Nephron (organoid): ENCODE results near the gene TTLL10.

Source experiments
- H3K27ac Mint-ChIP-seq, 3 experiments: 2 replicates each; pipeline ENCODE4 v1.8.0; 2020; ENCODE audit warnings: mixed read lengths in 3 of 3, mild to moderate bottlenecking in 2 of 3, moderate library complexity in 1 of 3
- H3K27me3 Mint-ChIP-seq: 2 replicates; pipeline ENCODE4 v1.8.0; 2021; ENCODE audit warnings: low read depth, mild to moderate bottlenecking, moderate library complexity, mixed read lengths
- H3K36me3 Mint-ChIP-seq: 2 replicates; pipeline ENCODE4 v1.8.0; 2020; ENCODE audit warnings: low read depth, mixed read lengths
- H3K4me1 Mint-ChIP-seq: 2 replicates; pipeline ENCODE4 v1.8.0; 2020; ENCODE audit warnings: mixed read lengths
- H3K4me3 Mint-ChIP-seq, 3 experiments: 2 replicates each; pipeline ENCODE4 v1.8.0; 2020; ENCODE audit warnings: mild to moderate bottlenecking in 3 of 3, mixed read lengths in 3 of 3, moderate library complexity in 2 of 3
- H3K9me3 Mint-ChIP-seq: 2 replicates; pipeline ENCODE4 v1.8.0; 2020; ENCODE audit warnings: mixed read lengths
- CTCF ChIP-seq, 3 experiments: fragments of 200-600 bp; sonication (generic); IDR thresholded peaks; one replicate each; pipeline ENCODE4 v1.5.0; 2021; ENCODE audit warnings: antibody characterized with exemption in 3 of 3; ENCODE audit not compliant: unreplicated experiment in 3 of 3

Gene TTLL10

GRCh38 chr1:1208713-1209433, 35.2 kb downstream of the TTLL10 start:
- Mint-ChIP-seq H3K4me3 (no peak overlapping the region), H3K27ac (no peak overlapping the region), H3K36me3 (no peaks in the 10 kb centered on the region), H3K9me3 (no peaks in the 10 kb centered on the region), H3K27me3 (peaks cover 14% of the 10 kb centered on the region), H3K4me1 (peaks cover 9% of the 10 kb centered on the region)
- TF ChIP-seq CTCF (IDR thresholded peaks at IDR 0.05; ENCODE audit: unreplicated experiment in 3 of 3) = no peak

- Mint-ChIP-seq H3K4me1 (peaks cover 9% of the 10 kb centered on the region), H3K36me3 (no peaks in the 10 kb centered on the region), H3K27me3 (peaks cover 14% of the 10 kb centered on the region), H3K4me3 (no peak overlapping the region), H3K27ac (no peak overlapping the region), H3K9me3 (no peaks in the 10 kb centered on the region)
- TF ChIP-seq CTCF (IDR thresholded peaks at IDR 0.05; ENCODE audit: unreplicated experiment in 3 of 3) = no peak
Measured at GRCh38 chr1:1210726-1211540, 37.3 kb downstream of the TTLL10 start.

- H3K9me3 Mint-ChIP-seq = no peaks in the 10 kb centered on the region
- no peak overlapping the region for H3K4me3 Mint-ChIP-seq
- H3K27ac Mint-ChIP-seq = no peak overlapping the region
- H3K36me3 Mint-ChIP-seq = peaks cover 4% of the 10 kb centered on the region
- TF ChIP-seq CTCF (IDR thresholded peaks at IDR 0.05; ENCODE audit: unreplicated experiment in 3 of 3) = no peak
- H3K27me3 Mint-ChIP-seq = peaks cover 9% of the 10 kb centered on the region
- peaks cover 9% of the 10 kb centered on the region for H3K4me1 Mint-ChIP-seq
Measured at GRCh38 chr1:1211541-1212441, 38.1 kb downstream of the TTLL10 start.

GRCh38 chr1:1212780-1213344, 39.2 kb downstream of the TTLL10 start:
- no peak for TF ChIP-seq CTCF (IDR thresholded peaks at IDR 0.05; ENCODE audit: unreplicated experiment in 3 of 3)
- Mint-ChIP-seq H3K4me3 (no peak overlapping the region), H3K9me3 (no peaks in the 10 kb centered on the region), H3K4me1 (peaks cover 7% of the 10 kb centered on the region), H3K27me3 (peaks cover 6% of the 10 kb centered on the region), H3K36me3 (peaks cover 5% of the 10 kb centered on the region), H3K27ac (no peak overlapping the region)

- Mint-ChIP-seq H3K27ac (no peak within 1 kb of the TSS), H3K36me3 (peaks cover 11% of the 10 kb centered on the region), H3K9me3 (no peaks in the 10 kb centered on the region), H3K4me1 (no peaks in the 10 kb centered on the region), H3K4me3 (no peak within 1 kb of the TSS), H3K27me3 (peaks cover 3% of the 10 kb centered on the region)
- no peak for TF ChIP-seq CTCF (IDR thresholded peaks at IDR 0.05; ENCODE audit: unreplicated experiment in 3 of 3)
Measured at GRCh38 chr1:1213345-1214265, 39.9 kb downstream of the TTLL10 start, which contains the start of gene TNFRSF4. TSS of gene TNFRSF4 (minus strand) at chr1:1214153. CDS start at chr1:1214127, 26 bp downstream.
